SK-N-SH (cell line): ENCODE measurements around the gene DCAF11. TPM values are rescaled to one million over a fixed set of nuclear protein-coding genes. Genes with fewer than 3 reads are reported as not detected.

Source experiments
- CTCF ChIA-PET: fragments of 300-600, 350-600 bp; formaldehyde crosslinking; extraction: SDS; loops from one replicate; lab custom pipeline; 2021; lab: Yijun Ruan, JAX
- POLR2A ChIA-PET: fragments of 350-600 bp; sonication (Branson Sonifier 250); formaldehyde crosslinking; extraction: SDS; loops from one replicate; lab custom pipeline; 2020; ENCODE audit warnings: antibody characterized with exemption, inconsistent platforms; lab: Yijun Ruan, JAX
- DNase-seq: peaks from one replicate; pipeline ENCODE4 v3.0.0; 2012
- H2AFZ ChIP-seq: fragments of 200-600 bp; sonication (generic); 2 replicates; pipeline ENCODE4 v1.8.1; 2016; ENCODE audit warnings: antibody characterized with exemption, mild to moderate bottlenecking, low read depth
- H3F3A ChIP-seq: fragments of 200-600 bp; sonication (generic); replicated peaks from 2 replicates; pipeline ENCODE3; 2016; ENCODE audit warnings: antibody characterized with exemption, mild to moderate bottlenecking; ENCODE audit not compliant: insufficient read depth
- H3K27ac ChIP-seq, 2 experiments: fragments of 200-500 bp in 1 of 2; fragments of 200-600 bp in 1 of 2; sonication (Bioruptor generic) in 1 of 2; sonication (generic), shearing (Covaris generic) in 1 of 2; 2 replicates each; pipeline versions ENCODE4 v1.5.1 to v1.6.1; 2014 to 2016; ENCODE audit warnings: low read depth in 2 of 2, inconsistent platforms in 1 of 2, low read length in 1 of 2, mild to moderate bottlenecking in 1 of 2, mixed read lengths in 1 of 2
- H3K27me3 ChIP-seq: fragments of 200-600 bp; sonication (generic), shearing (Covaris generic); 2 replicates; pipeline ENCODE4 v1.6.1; 2016; ENCODE audit warnings: mixed run types; ENCODE audit not compliant: insufficient read depth
- H3K36me3 ChIP-seq, 2 experiments: fragments of 200-500 bp in 1 of 2; fragments of 200-600 bp in 1 of 2; sonication (Bioruptor generic) in 1 of 2; sonication (generic) in 1 of 2; replicated peaks in 1 of 2; 2 replicates each; pipeline versions ENCODE3 to v1.5.1; 2014 to 2016; ENCODE audit warnings: low read length in 1 of 2, mild to moderate bottlenecking in 1 of 2; ENCODE audit not compliant: insufficient read depth in 2 of 2, control insufficient read depth in 1 of 2
- H3K4me1 ChIP-seq, 2 experiments: fragments of 200-500 bp in 1 of 2; fragments of 200-600 bp in 1 of 2; sonication (Bioruptor generic) in 1 of 2; sonication (generic), shearing (Covaris generic) in 1 of 2; 2 replicates each; pipeline versions ENCODE4 v1.5.1 to v1.6.1; 2014 to 2016; ENCODE audit warnings: low read depth in 1 of 2, low read length in 1 of 2, mixed run types in 1 of 2; ENCODE audit not compliant: insufficient read depth in 2 of 2, control insufficient read depth in 1 of 2
- H3K4me2 ChIP-seq: fragments of 200-600 bp; sonication (generic), shearing (Covaris generic); 2 replicates; pipeline ENCODE4 v1.6.1; 2017; ENCODE audit warnings: mixed run types
- H3K4me3 ChIP-seq, 2 experiments: fragments of 200-500 bp in 1 of 2; fragments of 200-600 bp in 1 of 2; sonication (Bioruptor generic) in 1 of 2; sonication (generic), shearing (Covaris generic) in 1 of 2; 2 replicates each; pipeline versions ENCODE4 v1.5.1 to v1.8.1; 2014 to 2016; ENCODE audit warnings: low read depth in 2 of 2, inconsistent platforms in 1 of 2, low read length in 1 of 2, mild to moderate bottlenecking in 1 of 2, mixed read lengths in 1 of 2, moderate library complexity in 1 of 2
- H3K79me2 ChIP-seq: fragments of 200-600 bp; sonication (generic); 2 replicates; pipeline ENCODE4 v1.8.1; 2017; ENCODE audit warnings: mild to moderate bottlenecking; ENCODE audit not compliant: insufficient read depth
- H3K9ac ChIP-seq: fragments of 200-600 bp; sonication (generic); 2 replicates; pipeline ENCODE4 v1.6.1; 2017; ENCODE audit warnings: mixed run types
- H3K9me2 ChIP-seq: fragments of 200-600 bp; sonication (generic); 2 replicates; pipeline ENCODE4 v1.6.1; 2017; ENCODE audit warnings: mixed run types
- H3K9me3 ChIP-seq: fragments of 200-600 bp; sonication (generic); 2 replicates; pipeline ENCODE4 v1.6.1; 2017; ENCODE audit warnings: mixed run types, mild to moderate bottlenecking, moderate library complexity
- H4K20me1 ChIP-seq: fragments of 200-600 bp; sonication (generic); 2 replicates; pipeline ENCODE4 v1.6.1; 2017; ENCODE audit warnings: mild to moderate bottlenecking, mixed run types; ENCODE audit not compliant: insufficient read depth
- CHD2 ChIP-seq: fragments of 150-350 bp; IDR thresholded peaks from 2 replicates; pipeline ENCODE4 v1.6.1; 2018; ENCODE audit warnings: low read length; ENCODE audit not compliant: partially characterized antibody
- CTCF ChIP-seq: fragments of 200-600 bp; sonication (generic); IDR thresholded peaks from 2 replicates; pipeline ENCODE4 v1.6.1; 2017; ENCODE audit warnings: antibody characterized with exemption, mild to moderate bottlenecking, moderate library complexity
- ELF1 ChIP-seq: IDR thresholded peaks from 2 replicates; pipeline ENCODE4 v1.4.0; 2012
- FOSL2 ChIP-seq: IDR thresholded peaks from 2 replicates; pipeline ENCODE4 v1.4.0; 2012; ENCODE audit warnings: low read depth, mild to moderate bottlenecking, moderate library complexity, borderline replicate concordance
- FOXM1 ChIP-seq: IDR thresholded peaks from 2 replicates; pipeline ENCODE4 v1.4.0; 2012; ENCODE audit warnings: low read depth, mild to moderate bottlenecking
- GABPA ChIP-seq: IDR thresholded peaks from 2 replicates; pipeline ENCODE4 v1.4.0; 2012; ENCODE audit warnings: low read depth, mild to moderate bottlenecking
- GATA2 ChIP-seq: sonication (generic); formaldehyde crosslinking; IDR thresholded peaks from 2 replicates; pipeline ENCODE4 v1.5.0; 2020; ENCODE audit warnings: mild to moderate bottlenecking, missing genetic modification reagents
- IRF3 ChIP-seq: fragments of 150-350 bp; IDR thresholded peaks from 2 replicates; pipeline ENCODE4 v1.6.1; 2016; ENCODE audit warnings: mild to moderate bottlenecking, low read depth, low read length
- MAX ChIP-seq: IDR thresholded peaks from 2 replicates; pipeline ENCODE4 v1.4.0; 2012; ENCODE audit warnings: low read depth
- NFIC ChIP-seq: IDR thresholded peaks from 2 replicates; pipeline ENCODE4 v1.4.0; 2012; ENCODE audit warnings: borderline replicate concordance
- PBX3 ChIP-seq: IDR thresholded peaks from 2 replicates; pipeline ENCODE4; 2012
- POLR2AphosphoS5 ChIP-seq: IDR thresholded peaks from 2 replicates; pipeline ENCODE4 v1.6.1; 2012; ENCODE audit warnings: low read depth, low read length
- REST ChIP-seq: IDR thresholded peaks from 2 replicates; pipeline ENCODE4 v1.6.1; 2012; ENCODE audit warnings: mild to moderate bottlenecking, low read depth, low read length, moderate library complexity
- RFX5 ChIP-seq: IDR thresholded peaks from 2 replicates; pipeline ENCODE4 v1.6.1; 2012; ENCODE audit warnings: mild to moderate bottlenecking, improper control_type of control experiment, low read length
- TCF12 ChIP-seq: IDR thresholded peaks from 2 replicates; pipeline ENCODE4 v1.4.0; 2012
- TEAD4 ChIP-seq: IDR thresholded peaks from 2 replicates; pipeline ENCODE4 v1.4.0; 2012; ENCODE audit warnings: mild to moderate bottlenecking, borderline replicate concordance; ENCODE audit not compliant: insufficient read depth
- ZBTB33 ChIP-seq: IDR thresholded peaks from 2 replicates; pipeline ENCODE4 v1.4.0; 2012; ENCODE audit warnings: low read depth, borderline replicate concordance
- WGBS: methylation state at CpG from one replicate; pipeline ENCODE4 v1.1.6; 2017; ENCODE audit warnings: low lambda C conversion rate; 5-methylcytosine and 5-hydroxymethylcytosine counted together
- polyA plus RNA-seq, 3 experiments: library from polyadenylated mRNA; depleted of rRNA; stranded (reverse); fragments of >200 nt; gene quantifications; 2 replicates each; pipeline ENCODE4 v1.2.3, GENCODE V29; 2012
- TF ChIP-seq, protein P1 (sequence below): fragments of 150-350 bp; IDR thresholded peaks from 2 replicates; pipeline ENCODE4 v1.6.1; 2017; ENCODE audit warnings: antibody characterized with exemption, low read length, low read depth, borderline replicate concordance
- TF ChIP-seq, protein P2 (sequence below): IDR thresholded peaks from 2 replicates; pipeline ENCODE4 v1.4.0; 2012; ENCODE audit warnings: low read depth, borderline replicate concordance

DCAF11 gene
- polyA plus RNA-seq, 1 of the 3 experiments (the other 2 are of a cell fraction): 34.6 TPM

- CTCF ChIA-PET: interaction anchor here (1.2 to 1.5 kb wide), 4 partner anchors 14 to 66 kb away, joined by 3 to 5 read pairs (median 4); no protein-coding TSS in a partner anchor
- WGBS: 96% methylated on average over 1 of the region's 1 CpG
- TF ChIP-seq MAX: no peak
- TF ChIP-seq, protein P1, sequence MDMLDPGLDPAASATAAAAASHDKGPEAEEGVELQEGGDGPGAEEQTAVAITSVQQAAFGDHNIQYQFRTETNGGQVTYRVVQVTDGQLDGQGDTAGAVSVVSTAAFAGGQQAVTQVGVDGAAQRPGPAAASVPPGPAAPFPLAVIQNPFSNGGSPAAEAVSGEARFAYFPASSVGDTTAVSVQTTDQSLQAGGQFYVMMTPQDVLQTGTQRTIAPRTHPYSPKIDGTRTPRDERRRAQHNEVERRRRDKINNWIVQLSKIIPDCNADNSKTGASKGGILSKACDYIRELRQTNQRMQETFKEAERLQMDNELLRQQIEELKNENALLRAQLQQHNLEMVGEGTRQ: no peak
- no peak for TF ChIP-seq RFX5
- TF ChIP-seq CHD2: no peak
- no peak for TF ChIP-seq IRF3
- no peak for TF ChIP-seq FOXM1
- no peak for TF ChIP-seq TCF12
- TF ChIP-seq, protein P2, sequence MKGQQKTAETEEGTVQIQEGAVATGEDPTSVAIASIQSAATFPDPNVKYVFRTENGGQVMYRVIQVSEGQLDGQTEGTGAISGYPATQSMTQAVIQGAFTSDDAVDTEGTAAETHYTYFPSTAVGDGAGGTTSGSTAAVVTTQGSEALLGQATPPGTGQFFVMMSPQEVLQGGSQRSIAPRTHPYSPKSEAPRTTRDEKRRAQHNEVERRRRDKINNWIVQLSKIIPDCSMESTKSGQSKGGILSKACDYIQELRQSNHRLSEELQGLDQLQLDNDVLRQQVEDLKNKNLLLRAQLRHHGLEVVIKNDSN: no peak
- TF ChIP-seq ELF1: no peak
- no peak for TF ChIP-seq NFIC
- no peak for TF ChIP-seq CTCF
- no peak for TF ChIP-seq FOSL2
- TF ChIP-seq GATA2 (CRISPR knock-in tag): no peak
- TF ChIP-seq PBX3: no peak
- TF ChIP-seq TEAD4: no peak
- no peak for TF ChIP-seq GABPA
- no peak for TF ChIP-seq POLR2AphosphoS5
- no peak for TF ChIP-seq REST
- no peak for TF ChIP-seq ZBTB33
Measured at GRCh38 chr14:24156840-24157239, 42.3 kb downstream of the DCAF11 start.

More at GRCh38 chr14:24156840-24157239, 42.3 kb downstream of the DCAF11 start:
- POLR2A ChIA-PET: interaction anchor here (0.9 kb wide), 1 partner anchor 10 kb away, joined by 3 read pairs; the partner anchor contains the start of gene PSME2
- DNase-seq: no peak
- no peaks in the 10 kb centered on the region for H3K9me3 ChIP-seq
- H3F3A ChIP-seq: peaks cover 17% of the 10 kb centered on the region
- H3K9me2 ChIP-seq: no peaks in the 10 kb centered on the region
- H3K27ac ChIP-seq: no peak overlapping the region
- H3K9ac ChIP-seq: no peak overlapping the region
- no peaks in the 10 kb centered on the region for H3K27me3 ChIP-seq
- H3K4me3 ChIP-seq: no peak overlapping the region
- peaks cover 4 to 9% of the 10 kb centered on the region in 2 experiments; a peak in 1 of 4 replicates for H3K4me1 ChIP-seq
- H2AFZ ChIP-seq: no peak overlapping the region
- H3K36me3 ChIP-seq: peaks cover 40 to 49% of the 10 kb centered on the region in 2 experiments
- peaks cover 7% of the 10 kb centered on the region for H3K79me2 ChIP-seq
- peaks cover 4% of the 10 kb centered on the region; the same call in 1 of the 2 replicates for H4K20me1 ChIP-seq
- H3K4me2 ChIP-seq: no peak overlapping the region
